ENCODE data around the gene NUTF2.

Gene NUTF2

DNA sequence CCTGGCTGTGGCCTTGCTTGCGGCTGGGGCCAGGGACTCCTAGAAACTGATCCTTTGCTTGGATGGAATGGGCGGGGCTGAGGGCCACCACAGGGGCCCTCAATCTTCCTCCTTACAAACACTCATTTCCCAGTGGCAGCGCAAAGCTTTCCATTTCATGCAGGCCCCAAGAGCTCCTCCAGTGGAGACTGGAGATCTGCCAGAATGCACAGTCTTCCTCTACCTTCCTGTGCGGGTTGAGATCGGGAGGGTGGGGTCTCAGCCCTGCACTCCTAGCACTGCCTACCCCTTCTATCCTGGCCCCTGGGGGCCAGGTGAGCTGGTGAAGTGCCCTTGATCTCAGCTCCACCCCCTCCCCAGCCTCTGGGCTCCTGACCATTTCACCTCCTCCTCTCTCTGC is 39.7 kb downstream of the NUTF2 start:
- no peak for DNase-seq (ENCODE audit: low read depth)
- TF ChIP-seq CTCF (IDR thresholded peaks at IDR 0.05; ENCODE audit: control insufficient read depth, insufficient read depth, low read depth, low read length, missing control alignments) = no peak
- H3K4me3 ChIP-seq (ENCODE audit: control insufficient read depth, low read depth, low read length) = no peak overlapping the region

DNA sequence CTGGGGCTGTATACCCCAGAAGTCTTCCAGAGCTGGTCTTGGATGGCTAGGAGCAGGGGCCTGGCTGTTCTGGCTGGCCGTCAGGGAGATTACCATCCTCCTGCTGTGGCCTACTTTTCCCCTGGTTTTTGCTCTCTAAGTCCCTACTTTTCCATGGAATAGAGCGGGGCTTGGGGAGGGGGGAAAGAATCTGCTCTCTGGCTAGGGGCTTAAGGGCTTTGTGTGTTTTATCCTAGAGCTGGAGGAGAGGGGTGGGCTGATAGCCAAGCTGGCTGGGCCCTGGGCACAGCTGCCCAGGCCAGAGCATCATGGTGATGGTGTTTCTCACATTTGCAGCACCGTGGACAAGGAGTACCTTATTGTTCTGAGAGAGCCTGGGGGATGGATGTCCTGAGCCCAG is 41.6 kb downstream of the NUTF2 start:
- no peak for TF ChIP-seq CTCF (IDR thresholded peaks at IDR 0.05; ENCODE audit: control insufficient read depth, insufficient read depth, low read depth, low read length, missing control alignments)
- no peak overlapping the region for H3K4me3 ChIP-seq (ENCODE audit: control insufficient read depth, low read depth, low read length)
- DNase-seq (ENCODE audit: low read depth) = no peak

- no peak for DNase-seq (ENCODE audit: low read depth)
- no peak overlapping the region for H3K4me3 ChIP-seq (ENCODE audit: control insufficient read depth, low read depth, low read length)
- TF ChIP-seq CTCF (IDR thresholded peaks at IDR 0.05; ENCODE audit: control insufficient read depth, insufficient read depth, low read depth, low read length, missing control alignments) = no peak
Measured at GRCh38 chr16:67892375-67892774, 45.6 kb downstream of the NUTF2 start.

DNA sequence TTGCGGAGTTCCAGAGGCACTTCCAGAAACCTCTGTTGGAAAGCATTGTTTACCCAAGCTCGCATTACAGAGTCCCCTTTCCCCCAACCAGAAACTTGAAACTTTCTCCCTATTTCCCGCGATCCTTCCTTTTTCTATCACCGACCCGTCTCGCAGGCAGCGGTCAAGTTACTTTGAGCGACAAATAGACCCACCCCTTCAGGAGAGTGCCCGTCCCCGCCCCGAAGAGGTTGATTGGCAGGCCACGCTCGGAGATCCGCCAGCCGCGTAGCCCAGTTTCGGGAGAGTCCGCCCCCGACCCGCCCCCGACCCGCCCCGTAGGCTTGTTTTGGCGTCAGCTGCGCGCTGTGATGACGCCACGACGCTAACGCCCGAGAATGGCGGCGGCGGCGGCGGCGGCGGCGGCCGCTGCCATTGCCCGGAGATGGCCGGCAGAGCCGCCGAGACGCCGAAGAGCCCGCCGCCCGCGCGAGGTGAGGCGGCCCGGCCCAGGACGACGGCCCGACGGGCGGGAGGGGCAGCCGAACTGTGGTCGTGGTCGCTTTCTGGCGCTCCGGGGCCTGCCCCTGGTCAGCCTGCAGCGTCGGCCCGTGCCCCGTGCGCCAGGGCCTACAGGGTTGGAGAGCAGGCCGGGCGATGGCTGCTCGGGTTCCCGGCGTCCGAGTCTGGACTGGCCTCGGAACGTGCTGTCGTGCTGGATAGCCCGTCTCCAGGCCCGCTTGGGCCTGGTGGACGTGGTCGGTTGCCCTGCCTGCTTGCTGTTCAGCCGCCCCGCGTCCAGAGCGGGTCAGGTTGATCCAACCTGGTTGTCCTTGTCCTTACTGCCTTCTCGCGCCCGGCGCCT is 46.4 kb downstream of the NUTF2 start, which contains the start of gene PSKH1:
TSS of gene PSKH1 (plus strand) at position 356 of the 844 bp plus-strand sequence. CDS start 15,496 bp downstream, outside the sequence.
- DNase-seq (ENCODE audit: low read depth) = peak; percentile 71
- no peak for TF ChIP-seq CTCF (IDR thresholded peaks at IDR 0.05; ENCODE audit: control insufficient read depth, insufficient read depth, low read depth, low read length, missing control alignments)
- peak within 1 kb of the TSS; percentile 86 for H3K4me3 ChIP-seq (ENCODE audit: control insufficient read depth, low read depth, low read length)

- TF ChIP-seq CTCF (IDR thresholded peaks at IDR 0.05; ENCODE audit: control insufficient read depth, insufficient read depth, low read depth, low read length, missing control alignments) = no peak
- H3K4me3 ChIP-seq (ENCODE audit: control insufficient read depth, low read depth, low read length) = peak overlapping the region; percentile 86
- no peak for DNase-seq (ENCODE audit: low read depth)
Measured at GRCh38 chr16:67893743-67894399, 47.1 kb downstream of the NUTF2 start.

- no peak for TF ChIP-seq CTCF (IDR thresholded peaks at IDR 0.05; ENCODE audit: control insufficient read depth, insufficient read depth, low read depth, low read length, missing control alignments)
- DNase-seq (ENCODE audit: low read depth) = no peak
- no peak overlapping the region for H3K4me3 ChIP-seq (ENCODE audit: control insufficient read depth, low read depth, low read length)
Measured at GRCh38 chr16:67897231-67897630, 50.5 kb downstream of the NUTF2 start.

All from AG09309 (cell line).